CD8-positive, alpha-beta memory T cell (primary cell): Measurements from ENCODE around the gene PDLIM4. TPM values are rescaled to one million over a fixed set of nuclear protein-coding genes. Genes with fewer than 3 reads are reported as not detected.

ENCODE experiments used
- CTCF ChIA-PET: fragments of 350-600 bp; sonication (Branson Sonifier 250); formaldehyde crosslinking; loops from one replicate; lab custom pipeline; 2021; ENCODE audit warnings: antibody characterized with exemption; lab: Charles Lee
- POLR2A ChIA-PET: fragments of 350-600 bp; sonication (Branson Sonifier 250); formaldehyde crosslinking; loops from one replicate; lab custom pipeline; 2021; ENCODE audit warnings: antibody characterized with exemption; lab: Charles Lee
- DNase-seq, 5 donors: peaks; one replicate each; pipeline versions ENCODE4 v3.0.0 to v3.0.0-alpha.2; 2020 to 2022; ENCODE audit warnings: mixed read lengths in 1 of 5
- H3K27ac ChIP-seq: one replicate; pipeline ENCODE4 v1.7.0; 2013; ENCODE audit warnings: low read depth, mild to moderate bottlenecking, low read length, moderate library complexity
- H3K27me3 ChIP-seq: 2 replicates; pipeline ENCODE4 v1.7.0; 2013; ENCODE audit warnings: low read length, mild to moderate bottlenecking; ENCODE audit not compliant: insufficient read depth, poor library complexity, severe bottlenecking
- H3K36me3 ChIP-seq: 2 replicates; pipeline ENCODE4 v1.7.0; 2013; ENCODE audit warnings: mild to moderate bottlenecking, low read length, moderate library complexity; ENCODE audit not compliant: insufficient read depth
- H3K4me1 ChIP-seq: 2 replicates; pipeline ENCODE4 v1.7.0; 2013; ENCODE audit warnings: mild to moderate bottlenecking, low read length, moderate library complexity; ENCODE audit not compliant: insufficient read depth
- H3K4me3 ChIP-seq: 2 replicates; pipeline ENCODE4 v1.7.0; 2013; ENCODE audit warnings: mild to moderate bottlenecking, low read length
- H3K9me3 ChIP-seq: 2 replicates; pipeline ENCODE4 v1.7.0; 2013; ENCODE audit warnings: mild to moderate bottlenecking, low read length
- H3K27ac Mint-ChIP-seq, 8 donors: one replicate each; pipeline ENCODE4 v1.8.0; 2020 to 2021; ENCODE audit warnings: mixed read lengths in 8 of 8, mild to moderate bottlenecking in 6 of 8, inconsistent platforms in 3 of 8, moderate library complexity in 3 of 8
- H3K27me3 Mint-ChIP-seq, 2 donors: one replicate each; pipeline ENCODE4 v1.8.0; 2020 to 2021; ENCODE audit warnings: mixed read lengths in 2 of 2, mild to moderate bottlenecking in 1 of 2, moderate library complexity in 1 of 2
- H3K36me3 Mint-ChIP-seq, 3 donors: one replicate each; pipeline ENCODE4 v1.8.0; 2020 to 2021; ENCODE audit warnings: mixed read lengths in 3 of 3, inconsistent platforms in 1 of 3, mild to moderate bottlenecking in 1 of 3
- H3K4me1 Mint-ChIP-seq, 3 donors: one replicate each; pipeline ENCODE4 v1.8.0; 2020 to 2021; ENCODE audit warnings: mixed read lengths in 3 of 3, inconsistent platforms in 1 of 3, mild to moderate bottlenecking in 1 of 3
- H3K4me3 Mint-ChIP-seq, 7 donors: one replicate each; pipeline ENCODE4 v1.8.0; 2020 to 2021; ENCODE audit warnings: mixed read lengths in 7 of 7, mild to moderate bottlenecking in 6 of 7, moderate library complexity in 4 of 7, inconsistent platforms in 2 of 7
- H3K9me3 Mint-ChIP-seq, 5 donors: one replicate each; pipeline ENCODE4 v1.8.0; 2020 to 2022; ENCODE audit warnings: mixed read lengths in 5 of 5, mild to moderate bottlenecking in 3 of 5, moderate library complexity in 2 of 5, inconsistent platforms in 1 of 5
- polyA plus RNA-seq: library from polyadenylated mRNA; unstranded; fragments of 300-500 nt; fragmentation: Illumina TruSeq; gene quantifications from one replicate; pipeline ENCODE4 v1.2.3, GENCODE V29; 2021
- total RNA-seq, 2 experiments: library from RNA; stranded (reverse); gene quantifications; one replicate each; pipeline ENCODE4 v1.2.3, GENCODE V29; 2021

Gene PDLIM4
- total and polyA plus RNA-seq, 3 experiments from 2014 or later = 0.39 to 1.4 TPM; not detected in 1

DNA sequence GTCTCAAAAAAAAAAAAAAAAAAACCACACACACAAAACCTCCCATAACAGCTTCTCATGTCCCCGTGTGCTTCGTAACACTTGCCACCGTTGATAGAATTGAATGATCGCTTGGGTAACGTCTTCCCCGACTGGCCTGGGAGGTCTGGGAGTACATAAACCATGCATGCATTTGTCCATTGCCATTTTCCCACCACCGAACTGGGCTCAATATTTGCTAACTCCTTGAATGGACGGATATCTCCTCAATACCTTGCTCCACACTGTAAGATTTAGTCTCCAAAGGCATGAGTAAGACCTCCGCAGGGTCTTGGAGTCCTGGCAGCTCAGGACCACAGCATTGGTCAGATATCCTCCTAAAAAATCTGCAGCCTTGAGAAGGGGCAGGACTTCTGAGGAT is 26.6 kb upstream of the PDLIM4 start:
- Mint-ChIP-seq H3K4me3 (peak overlapping the region in 1 of 7 donors; percentile 29), H3K36me3 (no peaks in the 10 kb centered on the region), H3K4me1 (peaks cover 3 to 13% (median 10%) of the 10 kb centered on the region in 3 donors), H3K9me3 (no peaks in the 10 kb centered on the region), H3K27me3 (peaks cover 8 to 34% of the 10 kb centered on the region in 2 donors), H3K27ac (no peak overlapping the region)
- no peaks in the 10 kb centered on the region for H3K27me3 ChIP-seq
- H3K36me3 ChIP-seq = no peaks in the 10 kb centered on the region
- H3K4me3 ChIP-seq = no peak overlapping the region
- DNase-seq = no peak
- ChIA-PET CTCF (interaction anchor here (0.7 kb wide), 1 partner anchor 306 kb away, joined by 4 read pairs; no protein-coding TSS in a partner anchor), POLR2A (no interaction called here)
- H3K4me1 ChIP-seq = peaks cover 4% of the 10 kb centered on the region
- no peaks in the 10 kb centered on the region for H3K9me3 ChIP-seq
- H3K27ac ChIP-seq = no peak overlapping the region

DNA sequence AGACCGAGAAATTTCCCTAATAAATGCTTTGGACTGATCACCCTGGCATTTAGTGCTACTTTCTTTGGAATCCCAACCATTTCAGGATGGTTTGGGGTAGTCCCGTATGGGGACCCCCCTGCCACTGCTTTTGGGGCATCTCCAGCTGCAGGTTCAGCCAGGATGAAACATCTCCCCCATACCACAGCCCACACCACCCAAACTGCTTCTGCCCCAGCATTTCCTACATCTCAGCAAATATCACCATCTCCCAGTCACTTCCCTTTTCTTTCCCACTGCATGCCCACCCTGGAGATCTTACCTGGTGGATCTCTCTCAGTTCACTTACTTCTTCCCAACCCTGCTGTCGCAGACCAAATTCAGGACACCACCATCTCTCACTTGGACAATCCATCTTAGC is 25.0 kb upstream of the PDLIM4 start:
- H3K4me3 ChIP-seq = no peak overlapping the region
- no peaks in the 10 kb centered on the region for H3K9me3 ChIP-seq
- ChIA-PET POLR2A (no interaction called here), CTCF (no interaction called here)
- no peaks in the 10 kb centered on the region for H3K4me1 ChIP-seq
- H3K36me3 ChIP-seq = no peaks in the 10 kb centered on the region
- Mint-ChIP-seq H3K4me3 (peak overlapping the region in 1 of 7 donors; percentile 11), H3K27me3 (peaks cover 3 to 24% of the 10 kb centered on the region in 2 donors), H3K4me1 (peaks cover 3 to 10% (median 8%) of the 10 kb centered on the region in 3 donors), H3K27ac (no peak overlapping the region), H3K36me3 (no peaks in the 10 kb centered on the region), H3K9me3 (no peaks in the 10 kb centered on the region)
- H3K27me3 ChIP-seq = no peaks in the 10 kb centered on the region
- no peak for DNase-seq
- H3K27ac ChIP-seq = no peak overlapping the region

DNA sequence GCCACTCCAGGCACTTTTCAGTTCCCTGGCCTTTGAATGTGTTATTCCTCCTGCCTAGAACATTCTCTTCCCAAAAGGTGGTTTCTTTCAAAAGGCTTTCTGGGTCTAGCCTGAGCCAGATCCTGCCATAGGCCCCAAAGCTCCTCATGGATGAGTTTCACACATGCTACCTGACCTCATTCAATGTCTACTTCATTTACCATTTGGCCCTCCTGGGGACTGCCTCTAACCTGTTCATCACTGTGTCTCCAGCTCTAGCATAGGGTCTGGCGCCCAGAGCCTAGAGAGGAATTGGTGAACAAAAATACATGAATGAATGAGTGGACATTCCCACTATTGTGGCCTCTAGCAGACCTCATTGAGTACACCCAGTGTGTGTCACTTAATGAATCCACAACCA is 24.4 kb upstream of the PDLIM4 start:
- CTCF ChIA-PET = no interaction called here
- H3K36me3 ChIP-seq = no peaks in the 10 kb centered on the region
- no peaks in the 10 kb centered on the region for H3K9me3 ChIP-seq
- H3K4me3 ChIP-seq = no peak overlapping the region
- H3K27me3 ChIP-seq = no peaks in the 10 kb centered on the region
- DNase-seq = no peak
- POLR2A ChIA-PET = no interaction called here
- no peaks in the 10 kb centered on the region for H3K4me1 ChIP-seq
- H3K27ac ChIP-seq = no peak overlapping the region
- Mint-ChIP-seq H3K9me3 (no peaks in the 10 kb centered on the region), H3K4me1 (peaks cover 3 to 10% (median 8%) of the 10 kb centered on the region in 3 donors), H3K27ac (no peak overlapping the region), H3K4me3 (peak overlapping the region in 1 of 7 donors; percentile 11), H3K27me3 (peaks cover 3 to 24% of the 10 kb centered on the region in 2 donors), H3K36me3 (no peaks in the 10 kb centered on the region)

DNA sequence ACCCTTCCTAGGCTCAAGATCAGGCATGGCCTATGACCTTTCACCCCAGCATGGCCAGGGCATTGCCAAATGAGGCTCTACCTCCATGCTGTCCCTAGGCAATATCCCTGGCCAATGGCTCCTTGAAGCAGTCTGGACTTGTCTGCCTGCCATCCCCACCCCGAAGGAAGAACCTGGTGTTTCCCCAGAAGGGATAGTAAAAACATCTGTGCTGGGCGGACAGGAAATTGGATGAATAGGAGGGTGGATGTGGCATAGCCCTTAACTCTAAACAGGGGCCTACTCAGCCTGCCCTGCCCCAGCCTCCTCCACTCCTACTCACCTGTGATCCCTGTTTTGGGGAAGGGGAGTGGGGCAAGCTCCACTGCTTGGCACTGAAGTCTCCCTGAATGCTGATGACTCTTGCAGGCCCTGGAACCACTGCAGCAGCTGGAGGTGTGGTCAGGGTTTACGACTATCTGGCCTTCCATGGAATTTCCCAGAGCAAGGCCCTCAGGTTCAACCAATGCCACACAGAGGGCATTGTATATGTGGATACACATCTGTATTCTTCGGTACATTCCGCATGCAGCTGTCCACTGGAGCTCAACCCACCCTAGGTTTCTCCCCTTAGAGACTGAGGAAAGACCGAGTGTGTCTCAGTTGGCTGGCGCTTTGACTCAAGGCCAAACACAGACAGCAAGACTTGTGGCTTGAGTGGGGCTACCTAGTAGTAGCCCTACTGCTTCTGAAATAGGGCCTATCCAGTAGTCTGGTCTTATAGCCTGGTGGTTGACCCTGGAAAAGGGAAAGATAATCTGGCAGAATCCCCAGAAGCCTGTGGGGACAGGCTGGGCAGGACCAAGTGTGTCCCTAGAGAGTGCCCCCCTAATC is 23.4 kb upstream of the PDLIM4 start:
- ChIA-PET CTCF (no interaction called here), POLR2A (no interaction called here)
- Histone ChIP-seq H3K4me1 (no peaks in the 10 kb centered on the region), H3K36me3 (no peaks in the 10 kb centered on the region), H3K9me3 (no peaks in the 10 kb centered on the region), H3K27me3 (no peaks in the 10 kb centered on the region), H3K27ac (no peak overlapping the region), H3K4me3 (no peak overlapping the region)
- H3K27me3 Mint-ChIP-seq = peaks cover 3 to 21% of the 10 kb centered on the region in 2 donors
- no peak overlapping the region for H3K27ac Mint-ChIP-seq
- H3K9me3 Mint-ChIP-seq = no peaks in the 10 kb centered on the region
- DNase-seq = no peak
- H3K4me3 Mint-ChIP-seq = no peak overlapping the region
- no peaks in the 10 kb centered on the region for H3K36me3 Mint-ChIP-seq
- peaks cover 3 to 8% (median 5%) of the 10 kb centered on the region in 3 donors for H3K4me1 Mint-ChIP-seq

DNA sequence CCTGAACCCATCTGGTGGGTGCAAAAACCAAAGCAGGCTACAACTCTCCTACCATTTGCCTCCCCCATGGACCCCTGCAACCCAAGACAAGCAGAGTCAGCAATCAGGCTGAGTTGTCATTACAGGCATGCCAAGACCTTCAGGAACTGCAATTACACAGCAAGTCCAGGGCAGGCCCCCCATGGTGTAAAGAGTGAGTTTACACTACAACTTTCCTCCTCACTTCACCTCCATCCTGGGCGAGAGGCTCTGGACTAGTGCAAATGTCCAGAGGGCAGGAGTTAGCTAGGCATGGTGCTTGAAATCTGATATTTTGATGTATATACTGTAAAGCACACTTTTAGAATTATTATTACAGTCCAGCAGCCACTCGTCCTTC is 22.8 kb upstream of the PDLIM4 start:
- Histone ChIP-seq H3K36me3 (no peaks in the 10 kb centered on the region), H3K4me3 (no peak overlapping the region), H3K27me3 (no peaks in the 10 kb centered on the region), H3K9me3 (no peaks in the 10 kb centered on the region), H3K27ac (no peak overlapping the region), H3K4me1 (no peaks in the 10 kb centered on the region)
- Mint-ChIP-seq H3K4me3 (no peak overlapping the region), H3K27me3 (peaks cover 0 to 15% of the 10 kb centered on the region in 2 donors), H3K9me3 (no peaks in the 10 kb centered on the region), H3K27ac (no peak overlapping the region), H3K36me3 (no peaks in the 10 kb centered on the region), H3K4me1 (peaks cover 0 to 2% (median 2%) of the 10 kb centered on the region in 3 donors)
- ChIA-PET POLR2A (no interaction called here), CTCF (no interaction called here)
- DNase-seq = no peak

DNA sequence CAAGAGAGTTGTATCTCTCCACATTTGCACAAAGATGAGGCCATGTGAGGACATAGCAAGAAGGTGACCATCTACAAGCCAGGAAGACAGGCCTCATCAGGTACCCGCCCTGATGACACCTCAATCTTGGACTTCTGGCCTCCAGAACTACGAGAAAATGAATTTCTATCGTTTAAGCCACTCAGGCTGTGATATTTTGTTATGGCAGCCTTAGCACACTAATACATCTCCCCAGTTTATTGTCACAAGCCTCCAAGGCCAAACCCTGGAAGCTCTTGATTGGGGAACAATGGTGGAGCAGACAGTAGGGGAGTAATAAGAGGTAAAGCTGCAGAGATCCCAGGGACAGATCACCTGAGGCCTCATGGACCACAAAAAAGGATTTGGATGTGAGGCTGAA is 22.2 kb upstream of the PDLIM4 start:
- peaks cover 0 to 2% (median 0%) of the 10 kb centered on the region in 3 donors for H3K4me1 Mint-ChIP-seq
- Histone ChIP-seq H3K27ac (no peak overlapping the region), H3K27me3 (no peaks in the 10 kb centered on the region), H3K4me3 (no peak overlapping the region), H3K4me1 (no peaks in the 10 kb centered on the region), H3K9me3 (no peaks in the 10 kb centered on the region), H3K36me3 (no peaks in the 10 kb centered on the region)
- no peak overlapping the region for H3K27ac Mint-ChIP-seq
- DNase-seq = no peak
- no peaks in the 10 kb centered on the region for H3K36me3 Mint-ChIP-seq
- H3K4me3 Mint-ChIP-seq = no peak overlapping the region
- H3K27me3 Mint-ChIP-seq = peaks cover 0 to 10% of the 10 kb centered on the region in 2 donors
- POLR2A ChIA-PET = no interaction called here
- CTCF ChIA-PET = no interaction called here
- no peaks in the 10 kb centered on the region for H3K9me3 Mint-ChIP-seq

DNA sequence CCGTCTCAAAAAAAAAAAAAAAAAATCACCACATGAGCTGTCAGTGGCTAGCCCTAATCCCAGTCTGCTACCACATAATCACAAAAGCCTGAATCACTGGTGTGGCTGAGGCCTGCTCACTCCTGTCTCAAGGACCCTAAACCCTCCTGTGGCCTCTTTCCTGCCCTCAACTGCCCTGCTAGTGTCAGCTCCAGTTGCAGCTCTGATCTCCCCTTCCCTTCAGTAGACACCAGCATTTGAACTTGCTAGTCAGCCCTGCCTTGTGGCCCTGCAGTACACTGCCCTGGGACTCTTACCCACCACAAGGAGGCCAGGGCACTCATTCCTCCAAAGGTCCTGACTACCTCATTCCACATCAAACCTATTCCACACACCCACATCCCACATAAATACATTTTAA is 20.4 kb upstream of the PDLIM4 start:
- H3K27ac Mint-ChIP-seq = no peak overlapping the region

DNA sequence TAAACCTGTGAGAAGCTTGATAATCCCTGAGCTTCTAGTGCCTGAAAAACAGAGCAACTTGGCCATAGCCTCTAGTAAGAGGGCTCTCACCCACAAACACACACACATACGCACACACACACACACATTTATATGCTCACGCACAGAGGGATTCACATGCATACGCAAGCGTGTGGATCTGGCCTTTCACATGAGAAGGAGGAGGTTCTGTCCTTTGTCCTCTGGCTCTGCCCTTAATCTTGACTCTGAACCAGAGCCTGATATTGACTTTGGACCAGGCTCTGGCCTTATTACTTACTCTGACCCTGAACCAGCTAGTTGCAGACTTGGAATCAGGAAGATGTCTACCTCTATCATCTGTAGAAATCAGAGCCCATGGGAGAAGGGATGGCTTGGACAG is 19.8 kb upstream of the PDLIM4 start:
- peaks cover 0 to 4% (median 0%) of the 10 kb centered on the region in 3 donors for H3K36me3 Mint-ChIP-seq
- H3K27me3 ChIP-seq = no peaks in the 10 kb centered on the region
- H3K4me1 ChIP-seq = no peaks in the 10 kb centered on the region
- H3K27me3 Mint-ChIP-seq = peaks cover 0 to 9% of the 10 kb centered on the region in 2 donors
- H3K27ac ChIP-seq = no peak overlapping the region
- H3K9me3 Mint-ChIP-seq = peaks cover 0 to 8% (median 6%) of the 10 kb centered on the region in 5 donors
- ChIA-PET CTCF (interaction anchor here (0.7 to 3.1 kb wide), 22 partner anchors 8 to 264 kb away, joined by 3 to 22 read pairs (median 4); partner anchors contain the start of gene P4HA2), POLR2A (no interaction called here)
- no peak for DNase-seq
- no peak overlapping the region for H3K4me3 ChIP-seq
- H3K4me3 Mint-ChIP-seq = no peak overlapping the region
- no peak overlapping the region for H3K27ac Mint-ChIP-seq
- no peaks in the 10 kb centered on the region for H3K4me1 Mint-ChIP-seq
- no peaks in the 10 kb centered on the region for H3K9me3 ChIP-seq
- no peaks in the 10 kb centered on the region for H3K36me3 ChIP-seq

More for the DNA sequence above, 20.4 kb upstream of the PDLIM4 start:
- Mint-ChIP-seq H3K27me3 (peaks cover 0 to 10% of the 10 kb centered on the region in 2 donors), H3K36me3 (peaks cover 0 to 4% (median 0%) of the 10 kb centered on the region in 3 donors), H3K9me3 (peaks cover 0 to 7% (median 6%) of the 10 kb centered on the region in 5 donors), H3K4me3 (no peak overlapping the region), H3K4me1 (no peaks in the 10 kb centered on the region)
- H3K9me3 ChIP-seq = no peaks in the 10 kb centered on the region
- no peaks in the 10 kb centered on the region for H3K36me3 ChIP-seq
- no peak for DNase-seq
- ChIA-PET CTCF (interaction anchor here (1.1 to 3.1 kb wide), 10 partner anchors 9 to 264 kb away, joined by 3 to 22 read pairs (median 6); partner anchors contain the start of gene P4HA2), POLR2A (no interaction called here)
- no peaks in the 10 kb centered on the region for H3K27me3 ChIP-seq
- H3K4me3 ChIP-seq = no peak overlapping the region
- H3K27ac ChIP-seq = no peak overlapping the region
- H3K4me1 ChIP-seq = no peaks in the 10 kb centered on the region
